OCI-M2 (cell line): ENCODE results near the gene ATXN3L.

Experiments
- DNase-seq: peaks from one replicate; lab custom pipeline; 2025; ENCODE audit not compliant: unreplicated experiment; lab: John Stamatoyannopoulos, UW

ATXN3L gene

GRCh38 chrX:13268874-13269273 is 51.0 kb downstream of the ATXN3L start:
- no peak for DNase-seq
